Fibroblast of lung (primary cell): ENCODE results near the gene MYOM1. TPM values are rescaled to one million over a fixed set of nuclear protein-coding genes. Genes with fewer than 3 reads are reported as not detected.
A peak's percentile ranks its signal among the peaks of the same experiment; 100 is the strongest.

Source experiments
- DNase-seq, 2 donors: peaks; one replicate each; pipeline versions ENCODE4 v3.0.0 to v3.0.0-alpha.2; 2010; ENCODE audit warnings: low read depth in 2 of 2
- H2AFZ ChIP-seq: 2 replicates; pipeline ENCODE4 v1.5.1; 2012; ENCODE audit warnings: low read length, control low read depth, inconsistent platforms
- H3K27ac ChIP-seq: 2 replicates; pipeline ENCODE4 v1.5.1; 2011; ENCODE audit warnings: low read length, control low read depth; ENCODE audit not compliant: insufficient read depth
- H3K27me3 ChIP-seq: 2 replicates; pipeline ENCODE4 v1.5.1; 2011; ENCODE audit warnings: mild to moderate bottlenecking, low read length; ENCODE audit not compliant: control insufficient read depth, insufficient read depth
- H3K36me3 ChIP-seq: 2 replicates; pipeline ENCODE4 v1.5.1; 2011; ENCODE audit warnings: low read length; ENCODE audit not compliant: control insufficient read depth, insufficient read depth
- H3K4me1 ChIP-seq: 2 replicates; pipeline ENCODE4 v1.5.1; 2011; ENCODE audit warnings: low read length; ENCODE audit not compliant: control insufficient read depth, insufficient read depth; ENCODE audit errors: extremely low read depth
- H3K4me2 ChIP-seq: 2 replicates; pipeline ENCODE4 v1.5.1; 2011; ENCODE audit warnings: low read length, control low read depth; ENCODE audit not compliant: insufficient read depth; ENCODE audit errors: extremely low read depth
- H3K4me3 ChIP-seq, 4 experiments: fragments of 200-600 bp in 1 of 4; sonication (generic) in 1 of 4; replicated peaks in 1 of 4; 2 replicates each; pipeline ENCODE4 v1.5.1; 2011 to 2016; ENCODE audit warnings: low read length in 4 of 4, low read depth in 3 of 4, mild to moderate bottlenecking in 3 of 4, control low read depth in 2 of 4, inconsistent platforms in 1 of 4, mixed read lengths in 1 of 4; ENCODE audit not compliant: insufficient read depth in 1 of 4; ENCODE audit errors: control extremely low read depth in 1 of 4
- H3K79me2 ChIP-seq: 2 replicates; pipeline ENCODE4 v1.5.1; 2012; ENCODE audit warnings: mild to moderate bottlenecking, low read length, inconsistent platforms; ENCODE audit not compliant: control insufficient read depth, insufficient read depth
- H3K9ac ChIP-seq: 2 replicates; pipeline ENCODE4 v1.5.1; 2011; ENCODE audit warnings: mild to moderate bottlenecking, low read length, control low read depth; ENCODE audit not compliant: insufficient read depth
- H3K9me3 ChIP-seq: 2 replicates; pipeline ENCODE4 v1.5.1; 2012; ENCODE audit warnings: low read depth, low read length; ENCODE audit not compliant: control insufficient read depth, insufficient read depth
- H4K20me1 ChIP-seq: 2 replicates; pipeline ENCODE4 v1.5.1; 2011; ENCODE audit warnings: low read length; ENCODE audit not compliant: control insufficient read depth, insufficient read depth; ENCODE audit errors: extremely low read depth
- EZH2 ChIP-seq: IDR thresholded peaks from 2 replicates; pipeline ENCODE4 v1.5.1; 2012; ENCODE audit warnings: low read length, control low read depth, mild to moderate bottlenecking; ENCODE audit errors: missing control alignments
- polyA plus RNA-seq, 2 donors: library from polyadenylated mRNA; depleted of rRNA in 1 of 2; stranded (reverse) in 1 of 2; unstranded in 1 of 2; fragments of >200 nt; gene quantifications; 2 replicates each; pipeline ENCODE4 v1.2.1, GENCODE V29; 2011 to 2012; ENCODE audit warnings: missing spikeins in 1 of 2
- total RNA-seq: library from RNA; depleted of rRNA; stranded (reverse); fragments of >200 nt; gene quantifications from 2 replicates; pipeline ENCODE4 v1.2.1, GENCODE V29; 2014
- TF ChIP-seq, protein P1 (sequence below), 2 donors: IDR thresholded peaks in 1 of 2; conservative IDR thresholded peaks in 1 of 2; 1 replicate in 1 of 2; 2 replicates in 1 of 2; pipeline ENCODE4 v1.5.1; 2011 to 2012; ENCODE audit warnings: low read length in 2 of 2, control low read depth in 1 of 2, inconsistent platforms in 1 of 2, low read depth in 1 of 2, mild to moderate bottlenecking in 1 of 2

MYOM1 gene
- total and polyA plus RNA-seq, 2 donors (not counting 1 experiment from before 2014, with no cell fraction given): 0.07 to 0.83 TPM

DNA sequence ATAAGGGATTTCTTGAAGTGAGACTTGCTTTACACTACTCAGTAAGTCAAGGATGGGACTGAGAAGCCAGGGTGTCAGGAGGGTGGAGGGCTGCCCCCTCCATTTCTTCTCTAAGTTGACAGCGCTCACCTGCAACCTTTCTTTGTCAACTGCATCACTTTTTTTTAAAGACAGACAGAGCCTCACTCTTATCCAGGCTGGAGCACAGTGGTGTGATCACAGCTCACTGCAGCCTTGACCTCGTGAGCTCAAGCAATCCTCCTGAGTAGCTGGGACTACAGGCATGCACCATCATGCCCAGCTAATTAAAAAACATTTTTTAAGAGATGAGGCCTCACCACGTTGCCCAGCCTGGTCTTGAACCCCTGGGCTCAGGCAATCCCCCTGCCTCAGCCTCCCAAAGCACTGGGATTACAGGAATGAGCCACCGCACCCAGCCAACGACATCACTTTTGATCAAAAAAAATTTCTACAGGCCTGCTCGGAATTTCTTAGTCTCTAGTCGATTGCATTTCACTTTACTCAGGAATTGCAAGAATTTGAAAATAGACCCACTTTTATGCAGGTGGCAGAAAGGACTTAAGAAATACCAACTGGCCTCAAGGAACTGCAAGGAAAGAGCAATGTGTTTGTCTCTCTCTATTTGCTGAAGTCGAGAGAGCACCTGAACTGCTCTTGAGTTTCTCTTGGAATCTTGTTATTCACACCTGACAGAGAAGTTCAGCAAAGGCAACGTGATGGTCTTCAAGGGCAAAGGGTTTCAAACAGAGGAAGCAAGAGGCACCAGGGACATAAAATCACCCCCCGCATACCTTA lies 101.4 kb downstream of the MYOM1 start:
- TF ChIP-seq, protein P1, sequence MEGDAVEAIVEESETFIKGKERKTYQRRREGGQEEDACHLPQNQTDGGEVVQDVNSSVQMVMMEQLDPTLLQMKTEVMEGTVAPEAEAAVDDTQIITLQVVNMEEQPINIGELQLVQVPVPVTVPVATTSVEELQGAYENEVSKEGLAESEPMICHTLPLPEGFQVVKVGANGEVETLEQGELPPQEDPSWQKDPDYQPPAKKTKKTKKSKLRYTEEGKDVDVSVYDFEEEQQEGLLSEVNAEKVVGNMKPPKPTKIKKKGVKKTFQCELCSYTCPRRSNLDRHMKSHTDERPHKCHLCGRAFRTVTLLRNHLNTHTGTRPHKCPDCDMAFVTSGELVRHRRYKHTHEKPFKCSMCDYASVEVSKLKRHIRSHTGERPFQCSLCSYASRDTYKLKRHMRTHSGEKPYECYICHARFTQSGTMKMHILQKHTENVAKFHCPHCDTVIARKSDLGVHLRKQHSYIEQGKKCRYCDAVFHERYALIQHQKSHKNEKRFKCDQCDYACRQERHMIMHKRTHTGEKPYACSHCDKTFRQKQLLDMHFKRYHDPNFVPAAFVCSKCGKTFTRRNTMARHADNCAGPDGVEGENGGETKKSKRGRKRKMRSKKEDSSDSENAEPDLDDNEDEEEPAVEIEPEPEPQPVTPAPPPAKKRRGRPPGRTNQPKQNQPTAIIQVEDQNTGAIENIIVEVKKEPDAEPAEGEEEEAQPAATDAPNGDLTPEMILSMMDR (conservative IDR thresholded peaks at IDR 0.05 in 1 of 2, IDR thresholded peaks at IDR 0.05 in 1 of 2; ENCODE audit: low read depth in 1 of 2, low read length in 2 of 2): no peak
- no peak for TF ChIP-seq EZH2
- Histone ChIP-seq H3K27ac (no peak overlapping the region), H2AFZ (no peak overlapping the region), H3K9me3 (no peaks in the 10 kb centered on the region), H3K36me3 (no peaks in the 10 kb centered on the region), H3K4me2 (no peak overlapping the region), H3K79me2 (no peaks in the 10 kb centered on the region), H3K4me3 (no peak overlapping the region), H3K27me3 (no peaks in the 10 kb centered on the region), H4K20me1 (no peaks in the 10 kb centered on the region), H3K9ac (no peak overlapping the region), H3K4me1 (no peaks in the 10 kb centered on the region)
- DNase-seq: no peak

DNA sequence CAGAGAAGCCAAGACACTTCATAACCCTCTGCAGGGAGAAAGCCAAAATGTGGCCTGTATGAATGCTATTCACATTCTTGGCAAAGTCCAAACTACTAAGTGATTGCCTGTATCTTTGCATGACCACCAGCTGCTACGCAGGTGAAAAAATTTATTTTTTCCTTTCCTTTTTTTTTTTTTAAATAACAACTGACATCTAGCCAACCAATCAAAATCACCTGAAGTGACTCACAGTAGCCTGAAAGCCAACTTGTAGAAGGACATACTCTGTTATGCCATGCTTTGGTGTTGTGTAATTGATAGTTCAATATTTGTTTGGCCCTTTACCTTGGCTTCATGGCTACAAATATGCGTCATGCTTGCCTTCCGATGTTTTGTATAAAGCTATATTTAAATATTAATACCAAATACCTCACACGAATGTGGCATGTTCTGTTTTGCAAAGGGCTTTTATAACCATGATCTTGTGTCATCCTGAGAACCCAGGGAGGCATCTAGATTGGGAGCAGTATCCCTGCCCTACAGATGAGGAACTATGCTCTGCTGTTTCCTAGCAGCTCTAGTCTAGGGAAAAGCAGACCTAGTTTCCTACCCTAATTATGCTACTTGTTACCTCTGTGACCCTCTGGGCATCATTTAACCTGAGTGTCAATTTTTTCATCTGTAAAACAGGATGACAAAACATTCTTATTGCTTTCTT lies 102.1 kb downstream of the MYOM1 start:
- no peaks in the 10 kb centered on the region for H3K4me1 ChIP-seq
- TF ChIP-seq, protein P1 (conservative IDR thresholded peaks at IDR 0.05 in 1 of 2, IDR thresholded peaks at IDR 0.05 in 1 of 2; ENCODE audit: low read depth in 1 of 2, low read length in 2 of 2): no peak
- DNase-seq: peak in 1 of 2 donors; percentile 3

DNA sequence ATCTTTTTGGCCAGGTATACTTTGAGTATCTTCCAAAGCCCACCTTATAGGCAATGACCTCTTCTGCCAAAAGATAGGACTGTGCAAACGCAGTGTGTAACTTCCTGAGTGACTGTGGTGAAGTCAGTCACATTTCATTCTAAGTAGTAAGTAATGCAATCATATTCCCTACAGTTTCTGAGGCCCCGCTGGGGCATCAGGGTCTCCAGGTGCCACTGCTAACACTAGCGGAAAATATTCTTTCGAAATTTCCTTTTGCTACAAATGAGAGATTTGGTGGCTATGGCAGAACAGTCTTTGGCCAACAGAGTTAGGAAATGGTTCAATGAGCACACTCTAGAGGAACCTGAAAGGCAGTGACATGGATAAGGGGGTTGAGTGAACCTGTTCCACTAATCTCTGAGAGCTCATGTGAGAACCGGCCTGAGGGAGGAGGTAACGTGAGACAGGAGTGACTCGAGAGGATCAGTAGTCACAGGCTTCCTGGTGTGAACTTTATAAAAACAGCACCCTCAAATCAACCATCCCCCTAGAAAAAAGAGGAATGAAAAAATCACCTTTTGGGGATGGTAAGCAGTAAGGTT lies 104.2 kb downstream of the MYOM1 start:
- Histone ChIP-seq H3K4me1 (no peaks in the 10 kb centered on the region), H3K27me3 (no peaks in the 10 kb centered on the region), H3K4me2 (no peak overlapping the region), H3K9ac (no peak overlapping the region), H3K36me3 (no peaks in the 10 kb centered on the region), H4K20me1 (no peaks in the 10 kb centered on the region), H3K79me2 (no peaks in the 10 kb centered on the region), H3K9me3 (no peaks in the 10 kb centered on the region), H2AFZ (no peak overlapping the region), H3K27ac (no peak overlapping the region), H3K4me3 (no peak overlapping the region)
- TF ChIP-seq, protein P1 (conservative IDR thresholded peaks at IDR 0.05 in 1 of 2, IDR thresholded peaks at IDR 0.05 in 1 of 2; ENCODE audit: low read depth in 1 of 2, low read length in 2 of 2): no peak
- TF ChIP-seq EZH2: no peak
- DNase-seq: no peak

More for the DNA sequence above, 102.1 kb downstream of the MYOM1 start:
- Histone ChIP-seq H3K9me3 (no peaks in the 10 kb centered on the region), H3K4me3 (no peak overlapping the region), H3K27ac (no peak overlapping the region), H3K27me3 (no peaks in the 10 kb centered on the region), H4K20me1 (no peaks in the 10 kb centered on the region), H3K9ac (no peak overlapping the region), H3K36me3 (no peaks in the 10 kb centered on the region), H3K79me2 (no peaks in the 10 kb centered on the region), H2AFZ (no peak overlapping the region), H3K4me2 (no peak overlapping the region)
